Cardiac fibroblast (primary cell): ENCODE measurements around the gene CLIC5.

Source experiments
- DNase-seq, 2 donors: peaks; one replicate each; pipeline versions ENCODE4 v3.0.0 to v3.0.0-alpha.2; 2010; ENCODE audit warnings: low read depth in 2 of 2
- H3K4me3 ChIP-seq, 2 donors: replicated peaks in 1 of 2; 1 replicate in 1 of 2; 2 replicates in 1 of 2; pipeline ENCODE4 v1.5.1; 2011; ENCODE audit warnings: low read depth in 2 of 2, low read length in 2 of 2, mild to moderate bottlenecking in 2 of 2, moderate library complexity in 1 of 2
- TF ChIP-seq, protein P1 (sequence below): IDR thresholded peaks from one replicate; pipeline ENCODE4 v1.5.1; 2011; ENCODE audit warnings: low read depth, mild to moderate bottlenecking, low read length, inconsistent platforms

The CLIC5 gene

GRCh38 chr6:45952168-45952529 is 63.5 kb downstream of the CLIC5 start:
- H3K4me3 ChIP-seq: no peak overlapping the region
- DNase-seq: no peak
- TF ChIP-seq, protein P1, sequence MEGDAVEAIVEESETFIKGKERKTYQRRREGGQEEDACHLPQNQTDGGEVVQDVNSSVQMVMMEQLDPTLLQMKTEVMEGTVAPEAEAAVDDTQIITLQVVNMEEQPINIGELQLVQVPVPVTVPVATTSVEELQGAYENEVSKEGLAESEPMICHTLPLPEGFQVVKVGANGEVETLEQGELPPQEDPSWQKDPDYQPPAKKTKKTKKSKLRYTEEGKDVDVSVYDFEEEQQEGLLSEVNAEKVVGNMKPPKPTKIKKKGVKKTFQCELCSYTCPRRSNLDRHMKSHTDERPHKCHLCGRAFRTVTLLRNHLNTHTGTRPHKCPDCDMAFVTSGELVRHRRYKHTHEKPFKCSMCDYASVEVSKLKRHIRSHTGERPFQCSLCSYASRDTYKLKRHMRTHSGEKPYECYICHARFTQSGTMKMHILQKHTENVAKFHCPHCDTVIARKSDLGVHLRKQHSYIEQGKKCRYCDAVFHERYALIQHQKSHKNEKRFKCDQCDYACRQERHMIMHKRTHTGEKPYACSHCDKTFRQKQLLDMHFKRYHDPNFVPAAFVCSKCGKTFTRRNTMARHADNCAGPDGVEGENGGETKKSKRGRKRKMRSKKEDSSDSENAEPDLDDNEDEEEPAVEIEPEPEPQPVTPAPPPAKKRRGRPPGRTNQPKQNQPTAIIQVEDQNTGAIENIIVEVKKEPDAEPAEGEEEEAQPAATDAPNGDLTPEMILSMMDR: no peak

DNA sequence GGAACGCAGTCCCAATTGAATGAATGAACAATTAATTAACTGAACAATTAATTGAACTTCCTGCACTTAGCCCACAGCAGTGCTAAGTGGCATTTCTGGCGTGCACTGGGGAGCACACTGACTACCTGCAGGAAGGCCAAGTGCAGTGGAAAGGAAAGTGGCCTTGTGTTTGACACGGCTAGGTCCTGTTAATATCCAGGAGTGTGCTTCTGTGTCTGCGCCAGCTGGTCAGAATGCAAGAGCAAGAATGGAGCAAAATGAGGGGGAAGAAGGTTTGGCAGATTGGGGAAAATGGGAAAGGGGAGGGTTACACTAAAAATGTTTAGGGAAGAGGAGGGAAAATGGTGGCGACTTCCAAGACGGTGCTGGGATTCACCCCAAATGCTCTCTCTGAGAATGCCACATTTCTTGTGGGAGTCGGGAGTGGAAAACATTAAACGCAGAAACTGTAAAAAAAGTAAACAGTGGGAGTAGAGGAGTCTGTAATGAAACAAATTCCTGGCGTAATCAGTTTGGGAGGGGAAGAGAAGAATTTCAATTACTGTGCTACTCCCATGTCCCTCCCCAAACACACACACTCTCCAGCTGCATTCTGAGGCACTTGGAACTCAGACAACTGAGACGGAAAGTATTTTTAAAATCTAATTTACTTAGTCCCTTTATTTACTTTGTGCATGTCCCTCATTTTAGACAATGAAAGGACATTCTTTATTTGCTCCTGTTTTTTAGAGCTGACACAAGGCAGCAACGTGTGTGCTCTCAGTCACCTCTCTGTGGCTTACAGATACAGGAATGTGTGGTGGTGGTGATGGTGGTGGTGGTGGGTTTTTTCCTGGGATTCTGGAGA is 64.1 kb downstream of the CLIC5 start:
- no peak overlapping the region for H3K4me3 ChIP-seq
- TF ChIP-seq, protein P1: no peak
- peak in 1 of 2 donors; percentile 25 for DNase-seq

DNA sequence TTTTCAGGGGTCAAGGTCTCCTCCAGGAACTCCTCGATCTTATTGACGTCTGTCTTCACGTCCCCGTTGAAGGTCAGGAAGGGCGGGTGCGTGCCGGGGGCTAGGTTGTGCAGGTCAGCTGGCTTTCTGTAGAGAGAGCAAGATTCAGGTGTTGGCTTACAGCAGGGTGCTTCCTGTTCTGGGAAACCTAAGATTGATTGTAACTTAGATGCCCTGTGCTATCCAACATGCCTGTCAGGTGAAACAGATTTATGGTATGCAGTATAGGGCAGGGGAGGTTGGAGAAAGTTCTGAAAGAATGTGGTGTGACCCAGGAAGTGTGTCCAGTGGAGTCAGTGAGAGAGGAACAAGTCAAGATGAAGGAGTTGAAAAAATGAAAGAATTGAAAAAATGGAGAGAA is 66.4 kb downstream of the CLIC5 start:
- H3K4me3 ChIP-seq: no peak overlapping the region
- TF ChIP-seq, protein P1: no peak
- no peak for DNase-seq

DNA sequence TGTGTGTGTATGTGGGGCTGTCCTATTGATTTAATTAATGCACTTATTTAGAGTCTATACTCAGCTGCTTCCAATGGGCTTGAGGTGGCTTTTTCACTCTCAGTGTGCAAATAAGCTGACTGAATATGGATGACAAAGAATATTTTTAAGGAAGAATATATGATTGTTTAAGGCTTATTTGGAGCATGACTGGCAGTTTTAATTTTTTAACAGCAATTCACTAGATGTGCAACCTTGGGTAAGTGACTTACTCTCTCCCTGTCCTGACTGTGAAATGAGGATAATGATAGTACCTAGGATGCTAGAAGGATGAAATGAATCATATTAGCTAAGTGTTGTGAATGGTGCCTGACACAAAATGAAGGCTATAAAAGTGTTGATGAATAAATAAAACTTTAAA is 67.9 kb downstream of the CLIC5 start:
- no peak for DNase-seq
- no peak overlapping the region for H3K4me3 ChIP-seq
- TF ChIP-seq, protein P1: no peak

GRCh38 chr6:45946887-45947286 is 68.8 kb downstream of the CLIC5 start:
- H3K4me3 ChIP-seq: no peak overlapping the region
- TF ChIP-seq, protein P1: no peak
- DNase-seq: peak; percentile 39 to 41

GRCh38 chr6:45946352-45946751 is 69.3 kb downstream of the CLIC5 start:
- H3K4me3 ChIP-seq: no peak overlapping the region
- DNase-seq: peak; percentile 73 to 85
- TF ChIP-seq, protein P1: peak; percentile 54

DNA sequence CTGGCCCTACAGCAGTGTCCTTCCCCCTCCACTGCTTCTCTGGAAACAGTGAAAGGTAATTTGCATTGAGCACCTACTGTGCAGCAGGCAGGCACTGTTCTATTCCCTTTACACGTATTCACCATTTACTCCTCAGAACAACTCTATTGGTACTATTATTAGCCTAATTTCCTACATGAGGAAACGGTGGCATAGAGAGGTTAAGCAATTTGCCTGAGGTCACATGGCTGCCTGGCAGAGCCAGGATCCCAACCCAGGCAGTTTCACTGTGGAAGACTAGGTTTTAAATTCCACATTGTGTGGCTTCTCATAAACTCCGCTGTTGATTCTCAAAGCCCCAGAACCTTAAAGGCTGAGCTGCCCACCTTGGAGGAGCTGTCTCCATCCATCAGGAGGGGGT is 72.7 kb downstream of the CLIC5 start:
- no peak overlapping the region for H3K4me3 ChIP-seq
- TF ChIP-seq, protein P1: no peak
- DNase-seq: no peak
